ENCODE data around the gene LNPEP.

- TF ChIP-seq UBTF (CRISPR knock-in tag; IDR thresholded peaks at IDR 0.05): no peak
- TF ChIP-seq, protein P1, sequence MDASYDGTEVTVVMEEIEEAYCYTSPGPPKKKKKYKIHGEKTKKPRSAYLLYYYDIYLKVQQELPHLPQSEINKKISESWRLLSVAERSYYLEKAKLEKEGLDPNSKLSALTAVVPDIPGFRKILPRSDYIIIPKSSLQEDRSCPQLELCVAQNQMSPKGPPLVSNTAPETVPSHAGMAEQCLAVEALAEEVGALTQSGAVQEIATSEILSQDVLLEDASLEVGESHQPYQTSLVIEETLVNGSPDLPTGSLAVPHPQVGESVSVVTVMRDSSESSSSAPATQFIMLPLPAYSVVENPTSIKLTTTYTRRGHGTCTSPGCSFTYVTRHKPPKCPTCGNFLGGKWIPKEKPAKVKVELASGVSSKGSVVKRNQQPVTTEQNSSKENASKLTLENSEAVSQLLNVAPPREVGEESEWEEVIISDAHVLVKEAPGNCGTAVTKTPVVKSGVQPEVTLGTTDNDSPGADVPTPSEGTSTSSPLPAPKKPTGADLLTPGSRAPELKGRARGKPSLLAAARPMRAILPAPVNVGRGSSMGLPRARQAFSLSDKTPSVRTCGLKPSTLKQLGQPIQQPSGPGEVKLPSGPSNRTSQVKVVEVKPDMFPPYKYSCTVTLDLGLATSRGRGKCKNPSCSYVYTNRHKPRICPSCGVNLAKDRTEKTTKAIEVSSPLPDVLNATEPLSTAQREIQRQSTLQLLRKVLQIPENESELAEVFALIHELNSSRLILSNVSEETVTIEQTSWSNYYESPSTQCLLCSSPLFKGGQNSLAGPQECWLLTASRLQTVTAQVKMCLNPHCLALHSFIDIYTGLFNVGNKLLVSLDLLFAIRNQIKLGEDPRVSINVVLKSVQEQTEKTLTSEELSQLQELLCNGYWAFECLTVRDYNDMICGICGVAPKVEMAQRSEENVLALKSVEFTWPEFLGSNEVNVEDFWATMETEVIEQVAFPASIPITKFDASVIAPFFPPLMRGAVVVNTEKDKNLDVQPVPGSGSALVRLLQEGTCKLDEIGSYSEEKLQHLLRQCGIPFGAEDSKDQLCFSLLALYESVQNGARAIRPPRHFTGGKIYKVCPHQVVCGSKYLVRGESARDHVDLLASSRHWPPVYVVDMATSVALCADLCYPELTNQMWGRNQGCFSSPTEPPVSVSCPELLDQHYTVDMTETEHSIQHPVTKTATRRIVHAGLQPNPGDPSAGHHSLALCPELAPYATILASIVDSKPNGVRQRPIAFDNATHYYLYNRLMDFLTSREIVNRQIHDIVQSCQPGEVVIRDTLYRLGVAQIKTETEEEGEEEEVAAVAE (CRISPR knock-in tag; IDR thresholded peaks at IDR 0.05; ENCODE audit: borderline replicate concordance): no peak
- TF ChIP-seq POLR2AphosphoS5 (IDR thresholded peaks at IDR 0.05; ENCODE audit: low read depth, low read length): no peak
- TF ChIP-seq HDAC1 (CRISPR knock-in tag; IDR thresholded peaks at IDR 0.05): no peak
- TF ChIP-seq CBX5 (CRISPR knock-in tag; IDR thresholded peaks at IDR 0.05; ENCODE audit: borderline replicate concordance): no peak
- no peak for TF ChIP-seq ATF7 (IDR thresholded peaks at IDR 0.05)
- no peak for TF ChIP-seq ATF7 (CRISPR knock-in tag; IDR thresholded peaks at IDR 0.05)
- no peak for TF ChIP-seq POLR2A (IDR thresholded peaks at IDR 0.05; ENCODE audit: insufficient read depth in 1 of 2, low read depth in 2 of 2, low read length in 2 of 2)
- TF ChIP-seq JUN (CRISPR knock-in tag; IDR thresholded peaks at IDR 0.05): no peak
- no peak for TF ChIP-seq HNRNPL (IDR thresholded peaks at IDR 0.05; ENCODE audit: low read depth, low read length)
- TF ChIP-seq ZSCAN25 (CRISPR knock-in tag; IDR thresholded peaks at IDR 0.05): no peak
- no peak for TF ChIP-seq CTCF (CRISPR knock-in tag; IDR thresholded peaks at IDR 0.05)
Measured at GRCh38 chr5:96986450-96986849, 50.6 kb downstream of the LNPEP start.

All from HepG2 (cell line).